A549 (cell line): ENCODE data around the gene CITED4. TPM values are rescaled to one million over a fixed set of nuclear protein-coding genes. Genes with fewer than 3 reads are reported as not detected.

Experiments used
- ATAC-seq, 2 experiments: fragments of 200-7000 bp in 1 of 2; fragments of >200 bp in 1 of 2; cut with Nextera tagmentation in 1 of 2; cut with Tn5 transposase in 1 of 2; 3 replicates each; pipeline versions ENCODE4 v1.8.0 to v1.9.1; 2018 to 2020; ENCODE audit warnings: mild to moderate bottlenecking in 1 of 2, moderate library complexity in 1 of 2
- CTCF ChIA-PET: fragments of 300-600 bp; sonication (Branson Sonifier 250); formaldehyde crosslinking; extraction: SDS; loops from one replicate; lab custom pipeline; 2021; ENCODE audit warnings: antibody characterized with exemption, inconsistent platforms; lab: Yijun Ruan, JAX
- POLR2A ChIA-PET: fragments of 350-600 bp; formaldehyde crosslinking; extraction: SDS; loops from one replicate; lab custom pipeline; 2021; ENCODE audit warnings: antibody characterized with exemption, inconsistent platforms; lab: Yijun Ruan, JAX
- DNase-seq, 2 experiments: peaks; one replicate each; pipeline versions ENCODE4 v3.0.0 to v3.0.0-alpha.2; 2011 to 2016; ENCODE audit warnings: low read depth in 1 of 2, low spot score in 1 of 2
- FAIRE-seq: peaks from 2 replicates; lab custom pipeline; 2011; peaks lifted over from hg19 to GRCh38; lab: Jason Lieb, UNC
- H3K27ac ChIP-seq, 2 experiments: fragments of >200 bp; sonication (Bioruptor Twin); formaldehyde crosslinking; 3 replicates each; pipeline ENCODE4 v1.5.1; 2016 to 2017
- H3K4me1 ChIP-seq: fragments of >200 bp; sonication (Bioruptor Twin); formaldehyde crosslinking; 3 replicates; pipeline ENCODE4 v1.6.1; 2016
- H3K4me2 ChIP-seq: fragments of >200 bp; sonication (Bioruptor Twin); formaldehyde crosslinking; 3 replicates; pipeline ENCODE4 v1.6.1; 2016
- H3K4me3 ChIP-seq: fragments of >200 bp; sonication (Bioruptor Twin); formaldehyde crosslinking; 3 replicates; pipeline ENCODE4 v1.5.1; 2016
- H3K9me3 ChIP-seq: fragments of >200 bp; sonication (Bioruptor Twin); formaldehyde crosslinking; 3 replicates; pipeline ENCODE4 v1.6.1; 2016
- BCL3 ChIP-seq: fragments of >200 bp; sonication (Bioruptor Twin); formaldehyde crosslinking; IDR thresholded peaks from 3 replicates; pipeline ENCODE4 v1.6.1; 2016
- CEBPB ChIP-seq, 2 experiments: fragments of >200 bp in 1 of 2; sonication (Bioruptor Twin) in 1 of 2; formaldehyde crosslinking in 1 of 2; IDR thresholded peaks; 2 replicates each; pipeline ENCODE4 v1.6.1; 2012 to 2016
- CHD2 ChIP-seq: fragments of 150-350 bp; IDR thresholded peaks from 2 replicates; pipeline ENCODE4 v1.6.1; 2014; ENCODE audit warnings: low read length; ENCODE audit not compliant: partially characterized antibody
- FOXS1 ChIP-seq: fragments of 250-450 bp; sonication (Bioruptor Pico); IDR thresholded peaks from 2 replicates; pipeline ENCODE4 v1.5.0; 2020; ENCODE audit warnings: mild to moderate bottlenecking, moderate library complexity
- HDAC2 ChIP-seq: fragments of 200-600 bp; sonication (generic); IDR thresholded peaks from 2 replicates; pipeline ENCODE4 v1.6.1; 2016
- HES2 ChIP-seq: fragments of >200 bp; sonication (Bioruptor Twin); formaldehyde crosslinking; IDR thresholded peaks from 2 replicates; pipeline ENCODE4 v1.6.1; 2016
- NPAS2 ChIP-seq: fragments of 250-450 bp; sonication (Bioruptor Pico); IDR thresholded peaks from 2 replicates; pipeline ENCODE4 v1.8.0; 2022; ENCODE audit warnings: mild to moderate bottlenecking, moderate library complexity, borderline replicate concordance
- RCOR1 ChIP-seq: fragments of 150-350 bp; IDR thresholded peaks from 2 replicates; pipeline ENCODE4 v1.6.1; 2014; ENCODE audit warnings: antibody characterized with exemption, low read length, low read depth
- USF2 ChIP-seq: fragments of 450-650 bp; IDR thresholded peaks from 2 replicates; pipeline ENCODE4 v1.6.1; 2014; ENCODE audit warnings: antibody characterized with exemption
- ZC3H11A ChIP-seq: fragments of 450-650 bp; IDR thresholded peaks from 2 replicates; pipeline ENCODE4 v1.6.1; 2014; ENCODE audit warnings: antibody characterized with exemption, mild to moderate bottlenecking
- WGBS: methylation state at CpG from one replicate; pipeline ENCODE4 v1.1.6; 2017; ENCODE audit errors: missing lambda C conversion rate; 5-methylcytosine and 5-hydroxymethylcytosine counted together
- polyA plus RNA-seq, 4 experiments: library from polyadenylated mRNA; depleted of rRNA in 3 of 4; stranded (reverse); fragments of >200 nt; fragmentation: RNase III in 1 of 4; extraction: RNeasy Plus Mini Kit Qiagen cat#74134 plus additional on column Dnase treatment in 1 of 4; gene quantifications; 2 replicates in 3 of 4; 3 replicates in 1 of 4; pipeline ENCODE4 v1.2.3, GENCODE V29; 2011 to 2017

Gene CITED4
- polyA plus RNA-seq, 2 of the 4 experiments (the other 2 are of a cell fraction) = 7.1 to 32.2 TPM

- WGBS = 87% methylated on average over 4 of the region's 4 CpGs
- Histone ChIP-seq H3K9me3 (no peaks in the 10 kb centered on the region), H3K4me3 (no peak overlapping the region), H3K27ac (peak overlapping the region in 1 of 2 experiments; percentile 78; a peak in 2 of 6 replicates), H3K4me2 (no peak overlapping the region), H3K4me1 (peaks cover 12% of the 10 kb centered on the region; the same call in 2 of the 3 replicates)
- no peak for TF ChIP-seq NPAS2
- FAIRE-seq (no peak), DNase-seq (no peak), ATAC-seq (no peak)
- ChIA-PET POLR2A (interaction anchor here (0.6 kb wide), 1 partner anchor 119 kb away, joined by 3 read pairs; no protein-coding TSS in a partner anchor), CTCF (interaction anchor here (0.9 to 2.9 kb wide), 4 partner anchors 10 to 41 kb away, joined by 3 to 12 read pairs (median 4); no protein-coding TSS in a partner anchor)
Observed at GRCh38 chr1:40907899-40908298, 45.7 kb upstream of the CITED4 start.

- no peak for DNase-seq
- WGBS = 53% methylated on average over 3 of the region's 3 CpGs
- Histone ChIP-seq H3K27ac (peak overlapping the region; percentile 49 to 78; a peak in 5 of 6 replicates), H3K9me3 (no peaks in the 10 kb centered on the region)
- CTCF ChIA-PET = interaction anchor here (1.4 to 2.9 kb wide), 2 partner anchors 17 to 42 kb away, joined by 5 to 12 read pairs; no protein-coding TSS in a partner anchor
- TF ChIP-seq NPAS2 (no peak), CEBPB (IDR thresholded peaks at IDR 0.05) (peak in 1 of 2 experiments; percentile 11; a peak in 1 of 4 replicates)
- TF ChIP-seq, all 56 proteins: peak for 1
- H3K4me2 ChIP-seq = no peak overlapping the region
- H3K4me1 ChIP-seq = peaks cover 22% of the 10 kb centered on the region
- FAIRE-seq (no peak), ATAC-seq (no peak)
- POLR2A ChIA-PET = no interaction called here
- H3K4me3 ChIP-seq = no peak overlapping the region
Observed at GRCh38 chr1:40906781-40907400, 44.7 kb upstream of the CITED4 start.

- CTCF ChIA-PET = interaction anchor here (1.7 kb wide), 1 partner anchor 47 kb away, joined by 6 read pairs; no protein-coding TSS in a partner anchor
- 98% methylated on average over 4 of the region's 4 CpGs for WGBS
- no peak for FAIRE-seq
- TF ChIP-seq HDAC2 = no peak
- TF ChIP-seq FOXS1 (CRISPR knock-in tag) = no peak
- TF ChIP-seq HES2 = no peak
- no peak for TF ChIP-seq USF2
- no peak for TF ChIP-seq CHD2
- Histone ChIP-seq H3K4me1 (peaks cover 26% of the 10 kb centered on the region), H3K27ac (no peak overlapping the region), H3K4me2 (no peak overlapping the region), H3K9me3 (no peaks in the 10 kb centered on the region), H3K4me3 (no peak overlapping the region)
- no peak for ATAC-seq
- POLR2A ChIA-PET = interaction anchor here (0.7 kb wide), 1 partner anchor 56 kb away, joined by 3 read pairs; no protein-coding TSS in a partner anchor
- DNase-seq = no peak
Observed at GRCh38 chr1:40905061-40905460, 42.9 kb upstream of the CITED4 start.

- Histone ChIP-seq H3K4me2 (no peak overlapping the region; the same call in 2 of the 3 replicates), H3K9me3 (no peaks in the 10 kb centered on the region), H3K4me1 (peaks cover 43% of the 10 kb centered on the region), H3K4me3 (no peak overlapping the region), H3K27ac (peak overlapping the region; percentile 81 to 87; a peak in 5 of 6 replicates)
- TF ChIP-seq BCL3 (no peak), RCOR1 (no peak), ZC3H11A (no peak)
- ChIA-PET POLR2A (no interaction called here), CTCF (interaction anchor here (0.8 to 1.7 kb wide), 2 partner anchors 49 to 54 kb away, joined by 3 to 6 read pairs; no protein-coding TSS in a partner anchor)
- DNase-seq = no peak
- WGBS = 97% methylated on average over 1 of the region's 1 CpG
- ATAC-seq = no peak
- FAIRE-seq = no peak
Observed at GRCh38 chr1:40903106-40903505, 40.9 kb upstream of the CITED4 start.
